Stimulated activated CD8-positive, alpha-beta memory T cell treated with anti-CD3 and anti-CD28 coated beads, Interleukin-15, amount 100 ng/mL, for 1 hour (primary cell): Measurements from ENCODE around the gene EIF2D.
A peak's percentile ranks its signal among the peaks of the same experiment; 100 is the strongest.
"Not testable (repeated sequence)": the region's sequence is repeated elsewhere in the genome, so short reads cannot be mapped to it uniquely, and the experiment has no call there.

Experiments used
- DNase-seq: peaks from one replicate; pipeline ENCODE4 v3.0.0-alpha.2; 2020; ENCODE audit warnings: low read depth

The EIF2D gene

GRCh38 chr1:206586501-206587445 lies 25.5 kb downstream of the EIF2D start:
- no peak for DNase-seq

- no peak for DNase-seq
These were observed 27.6 kb downstream of the EIF2D start for GRCh38 chr1:206584683-206585082.

- DNase-seq = peak; percentile 82
These were observed 28.3 kb downstream of the EIF2D start for GRCh38 chr1:206583707-206584648.

GRCh38 chr1:206582971-206583706 lies 29.1 kb downstream of the EIF2D start:
- DNase-seq = no peak

GRCh38 chr1:206582537-206582936 lies 29.7 kb downstream of the EIF2D start:
- no peak for DNase-seq

GRCh38 chr1:206581571-206581981 lies 30.7 kb downstream of the EIF2D start:
- no peak for DNase-seq

- not testable (repeated sequence) for DNase-seq
These were observed 31.2 kb downstream of the EIF2D start for GRCh38 chr1:206581114-206581497.

- DNase-seq = no peak
These were observed 31.7 kb downstream of the EIF2D start for GRCh38 chr1:206580438-206581113.

- peak; percentile 69 for DNase-seq
These were observed 32.4 kb downstream of the EIF2D start for GRCh38 chr1:206579747-206580437.

- DNase-seq = no peak
These were observed 33.3 kb downstream of the EIF2D start for GRCh38 chr1:206578978-206579374.

GRCh38 chr1:206578068-206578977 lies 33.9 kb downstream of the EIF2D start:
- no peak for DNase-seq

- DNase-seq = no peak
These were observed 34.6 kb downstream of the EIF2D start for GRCh38 chr1:206577626-206578025.

- no peak for DNase-seq
These were observed 36.1 kb downstream of the EIF2D start for GRCh38 chr1:206575894-206576737.

- no peak for DNase-seq
These were observed 36.9 kb downstream of the EIF2D start for GRCh38 chr1:206575165-206575893.

GRCh38 chr1:206573762-206574161 lies 38.5 kb downstream of the EIF2D start:
- no peak for DNase-seq

GRCh38 chr1:206573319-206573718 lies 38.9 kb downstream of the EIF2D start:
- no peak for DNase-seq

- no peak for DNase-seq
These were observed 39.4 kb downstream of the EIF2D start for GRCh38 chr1:206572835-206573234.

GRCh38 chr1:206570529-206570928 lies 41.7 kb downstream of the EIF2D start:
- no peak for DNase-seq
